ENCODE results near the gene CAPN1. TPM values are rescaled to one million over a fixed set of nuclear protein-coding genes. Genes with fewer than 3 reads are reported as not detected.

CAPN1 gene
- total and polyA plus RNA-seq, 2 donors from 2014 or later, result 92.5 to 328 TPM

GRCh38 chr11:65189191-65189590 is 7.5 kb downstream of the CAPN1 start:
- TF ChIP-seq, protein P1, sequence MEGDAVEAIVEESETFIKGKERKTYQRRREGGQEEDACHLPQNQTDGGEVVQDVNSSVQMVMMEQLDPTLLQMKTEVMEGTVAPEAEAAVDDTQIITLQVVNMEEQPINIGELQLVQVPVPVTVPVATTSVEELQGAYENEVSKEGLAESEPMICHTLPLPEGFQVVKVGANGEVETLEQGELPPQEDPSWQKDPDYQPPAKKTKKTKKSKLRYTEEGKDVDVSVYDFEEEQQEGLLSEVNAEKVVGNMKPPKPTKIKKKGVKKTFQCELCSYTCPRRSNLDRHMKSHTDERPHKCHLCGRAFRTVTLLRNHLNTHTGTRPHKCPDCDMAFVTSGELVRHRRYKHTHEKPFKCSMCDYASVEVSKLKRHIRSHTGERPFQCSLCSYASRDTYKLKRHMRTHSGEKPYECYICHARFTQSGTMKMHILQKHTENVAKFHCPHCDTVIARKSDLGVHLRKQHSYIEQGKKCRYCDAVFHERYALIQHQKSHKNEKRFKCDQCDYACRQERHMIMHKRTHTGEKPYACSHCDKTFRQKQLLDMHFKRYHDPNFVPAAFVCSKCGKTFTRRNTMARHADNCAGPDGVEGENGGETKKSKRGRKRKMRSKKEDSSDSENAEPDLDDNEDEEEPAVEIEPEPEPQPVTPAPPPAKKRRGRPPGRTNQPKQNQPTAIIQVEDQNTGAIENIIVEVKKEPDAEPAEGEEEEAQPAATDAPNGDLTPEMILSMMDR (IDR thresholded peaks at IDR 0.05; ENCODE audit: borderline replicate concordance, extremely low read depth, insufficient read depth), result no peak
- H3K9ac ChIP-seq (ENCODE audit: low read length in 3 of 3), result no peak overlapping the region
- no peak overlapping the region for H3K4me3 ChIP-seq (ENCODE audit: low read length in 3 of 3)
- no peaks in the 10 kb centered on the region for H3K27me3 ChIP-seq (ENCODE audit: control insufficient read depth, insufficient read depth, low read length)
- H3K9me3 ChIP-seq (ENCODE audit: control insufficient read depth in 2 of 3, insufficient read depth in 1 of 3, low read length in 3 of 3), result no peaks in the 10 kb centered on the region
- DNase-seq (peak in 1 of 5 donors; percentile 16), FAIRE-seq (no peak)
- H3K27ac ChIP-seq (ENCODE audit: low read depth in 2 of 2, low read length in 2 of 2), result no peak overlapping the region
- H3K4me1 ChIP-seq (ENCODE audit: control insufficient read depth in 2 of 3, insufficient read depth in 2 of 3, low read depth in 1 of 3, low read length in 3 of 3), result no peaks in the 10 kb centered on the region
- H3K36me3 ChIP-seq (ENCODE audit: control insufficient read depth in 2 of 3, insufficient read depth in 3 of 3, low read length in 3 of 3), result peaks cover 0 to 34% (median 20%) of the 10 kb centered on the region in 3 donors
- intact Hi-C loops (cut with DNase I), result no loop called here

DNA sequence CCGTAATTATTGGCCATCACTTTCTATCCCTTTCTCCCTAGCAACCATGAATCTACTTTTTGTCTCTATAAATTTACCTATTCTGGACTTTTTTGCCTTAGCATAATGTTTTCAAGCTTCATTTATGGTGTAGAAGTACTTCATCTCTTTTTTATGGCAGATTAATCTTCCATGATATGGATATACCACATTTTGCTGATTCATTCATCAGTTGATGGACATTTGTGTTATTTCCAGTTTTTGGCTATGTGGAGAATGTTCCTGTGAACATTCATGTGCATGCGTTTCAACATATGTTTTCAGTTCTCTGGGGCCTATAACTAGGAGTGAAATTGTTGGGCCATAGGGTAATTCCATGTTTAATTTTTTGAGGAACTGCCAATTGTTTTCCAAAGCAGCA is 12.8 kb downstream of the CAPN1 start:
- Histone ChIP-seq H3K27ac (ENCODE audit: low read depth in 2 of 2, low read length in 2 of 2) (no peak overlapping the region), H3K9me3 (ENCODE audit: control insufficient read depth in 2 of 3, insufficient read depth in 1 of 3, low read length in 3 of 3) (no peaks in the 10 kb centered on the region), H3K9ac (ENCODE audit: low read length in 3 of 3) (no peak overlapping the region), H3K36me3 (ENCODE audit: control insufficient read depth in 2 of 3, insufficient read depth in 3 of 3, low read length in 3 of 3) (peaks cover 3 to 12% (median 10%) of the 10 kb centered on the region in 3 donors), H3K4me3 (ENCODE audit: low read length in 3 of 3) (no peak overlapping the region), H3K27me3 (ENCODE audit: control insufficient read depth, insufficient read depth, low read length) (no peaks in the 10 kb centered on the region), H3K4me1 (ENCODE audit: control insufficient read depth in 2 of 3, insufficient read depth in 2 of 3, low read depth in 1 of 3, low read length in 3 of 3) (no peaks in the 10 kb centered on the region)
- TF ChIP-seq, protein P1 (IDR thresholded peaks at IDR 0.05; ENCODE audit: borderline replicate concordance, extremely low read depth, insufficient read depth), result no peak
- FAIRE-seq (no peak), DNase-seq (no peak)
- intact Hi-C loops (cut with DNase I), result no loop called here

DNA sequence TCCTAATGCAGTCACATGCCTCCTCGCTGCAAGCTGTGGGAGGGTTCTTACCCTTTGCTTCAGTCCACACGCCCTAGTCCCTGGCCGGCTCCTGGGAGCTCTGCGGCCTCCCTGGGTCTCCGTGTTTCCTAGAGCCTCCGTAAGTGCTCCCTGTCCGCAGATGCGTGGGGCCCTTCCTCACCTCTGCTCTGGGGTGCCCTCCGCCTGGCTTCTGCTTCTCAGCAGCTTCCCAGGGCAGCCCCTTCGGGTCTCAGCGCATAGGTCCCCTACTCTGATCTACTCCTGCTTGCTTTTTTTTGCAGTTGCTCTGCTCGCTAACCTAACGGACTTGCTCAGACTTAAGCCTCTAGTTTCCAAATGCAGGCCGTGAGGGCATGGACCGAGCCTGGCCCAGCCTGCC is 22.4 kb downstream of the CAPN1 start:
- Histone ChIP-seq H3K27ac (ENCODE audit: low read depth in 2 of 2, low read length in 2 of 2) (no peak overlapping the region), H3K9ac (ENCODE audit: low read length in 3 of 3) (no peak overlapping the region), H3K4me1 (ENCODE audit: control insufficient read depth in 2 of 3, insufficient read depth in 2 of 3, low read depth in 1 of 3, low read length in 3 of 3) (no peaks in the 10 kb centered on the region), H3K9me3 (ENCODE audit: control insufficient read depth in 2 of 3, insufficient read depth in 1 of 3, low read length in 3 of 3) (no peaks in the 10 kb centered on the region), H3K4me3 (ENCODE audit: low read length in 3 of 3) (no peak overlapping the region), H3K36me3 (ENCODE audit: control insufficient read depth in 2 of 3, insufficient read depth in 3 of 3, low read length in 3 of 3) (peaks cover 0 to 21% (median 13%) of the 10 kb centered on the region in 3 donors), H3K27me3 (ENCODE audit: control insufficient read depth, insufficient read depth, low read length) (no peaks in the 10 kb centered on the region)
- FAIRE-seq (no peak), DNase-seq (peak in 2 of 5 donors; percentile 18 to 23)
- intact Hi-C loops (cut with DNase I), result no loop called here
- TF ChIP-seq, protein P1 (IDR thresholded peaks at IDR 0.05; ENCODE audit: borderline replicate concordance, extremely low read depth, insufficient read depth), result no peak

Measured in kidney (tissue), 14 donors.